HCT116 (cell line): ENCODE measurements around the gene EEA1.

Experiments
- CTCF ChIP-seq, 3 experiments: fragments of 200-600 bp in 1 of 3; sonication (generic) in 1 of 3; IDR thresholded peaks in 2 of 3; conservative IDR thresholded peaks in 1 of 3; 2 replicates each; pipeline ENCODE4 v1.5.1; 2012 to 2017; ENCODE audit warnings: low read depth in 2 of 3, low read length in 2 of 3, antibody characterized with exemption in 1 of 3, borderline replicate concordance in 1 of 3, control low read depth in 1 of 3, mild to moderate bottlenecking in 1 of 3, mixed read lengths in 1 of 3, mixed run types in 1 of 3, moderate library complexity in 1 of 3; ENCODE audit not compliant: insufficient read depth in 1 of 3
- EZH2phosphoT487 ChIP-seq: fragments of 200-600 bp; IDR thresholded peaks from 2 replicates; pipeline ENCODE4 v1.6.1; 2018; ENCODE audit warnings: antibody characterized with exemption, borderline replicate concordance
- POLR2AphosphoS5 ChIP-seq: IDR thresholded peaks from 2 replicates; pipeline ENCODE4 v1.6.1; 2011; ENCODE audit warnings: mild to moderate bottlenecking, low read depth, low read length, moderate library complexity
- RAD21 ChIP-seq: IDR thresholded peaks from 2 replicates; pipeline ENCODE4 v1.6.1; 2012; ENCODE audit warnings: low read depth, mild to moderate bottlenecking
- SIN3A ChIP-seq: IDR thresholded peaks from 2 replicates; pipeline ENCODE4 v1.6.1; 2012; ENCODE audit warnings: low read depth
- YY1 ChIP-seq: IDR thresholded peaks from 2 replicates; pipeline ENCODE4 v1.6.1; 2011; ENCODE audit warnings: low read length, low read depth, moderate library complexity, mild to moderate bottlenecking; ENCODE audit not compliant: insufficient replicate concordance; ENCODE audit errors: extremely low read depth

GRCh38 chr12:92784356-92784755 is 144.7 kb downstream of the EEA1 start:
- TF ChIP-seq POLR2AphosphoS5: no peak
- no peak for TF ChIP-seq SIN3A
- TF ChIP-seq CTCF (IDR thresholded peaks at IDR 0.05 in 2 of 3, conservative IDR thresholded peaks at IDR 0.05 in 1 of 3; ENCODE audit: borderline replicate concordance in 1 of 3, insufficient read depth in 1 of 3, low read depth in 2 of 3, low read length in 2 of 3): no peak
- TF ChIP-seq YY1: no peak
- no peak for TF ChIP-seq RAD21
- TF ChIP-seq EZH2phosphoT487: no peak
